GM12864 (cell line): ENCODE results near the gene MYOG.

ENCODE experiments used
- DNase-seq: peaks from one replicate; pipeline ENCODE4 v3.0.0-alpha.2; 2011; ENCODE audit warnings: low read depth
- H3K4me3 ChIP-seq: 2 replicates; pipeline ENCODE4 v1.5.1; 2011; ENCODE audit warnings: mild to moderate bottlenecking, low read depth, low read length, control low read depth
- TF ChIP-seq, protein P1 (sequence below): IDR thresholded peaks from 2 replicates; pipeline ENCODE4 v1.5.1; 2011; ENCODE audit warnings: low read depth, mild to moderate bottlenecking, moderate library complexity, low read length, control low read depth, inconsistent platforms; ENCODE audit errors: missing control alignments

Gene MYOG

GRCh38 chr1:203085528-203086406 lies at the start of gene MYOG:
Gene MYOG (minus strand): TSS chr1:203086012. CDS start chr1:203085961, 51 bp downstream.
- no peak for DNase-seq
- TF ChIP-seq, protein P1, sequence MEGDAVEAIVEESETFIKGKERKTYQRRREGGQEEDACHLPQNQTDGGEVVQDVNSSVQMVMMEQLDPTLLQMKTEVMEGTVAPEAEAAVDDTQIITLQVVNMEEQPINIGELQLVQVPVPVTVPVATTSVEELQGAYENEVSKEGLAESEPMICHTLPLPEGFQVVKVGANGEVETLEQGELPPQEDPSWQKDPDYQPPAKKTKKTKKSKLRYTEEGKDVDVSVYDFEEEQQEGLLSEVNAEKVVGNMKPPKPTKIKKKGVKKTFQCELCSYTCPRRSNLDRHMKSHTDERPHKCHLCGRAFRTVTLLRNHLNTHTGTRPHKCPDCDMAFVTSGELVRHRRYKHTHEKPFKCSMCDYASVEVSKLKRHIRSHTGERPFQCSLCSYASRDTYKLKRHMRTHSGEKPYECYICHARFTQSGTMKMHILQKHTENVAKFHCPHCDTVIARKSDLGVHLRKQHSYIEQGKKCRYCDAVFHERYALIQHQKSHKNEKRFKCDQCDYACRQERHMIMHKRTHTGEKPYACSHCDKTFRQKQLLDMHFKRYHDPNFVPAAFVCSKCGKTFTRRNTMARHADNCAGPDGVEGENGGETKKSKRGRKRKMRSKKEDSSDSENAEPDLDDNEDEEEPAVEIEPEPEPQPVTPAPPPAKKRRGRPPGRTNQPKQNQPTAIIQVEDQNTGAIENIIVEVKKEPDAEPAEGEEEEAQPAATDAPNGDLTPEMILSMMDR = no peak
- no peak within 1 kb of the TSS for H3K4me3 ChIP-seq

GRCh38 chr1:203133970-203134725 lies 48.3 kb upstream of the MYOG start:
- no peak overlapping the region for H3K4me3 ChIP-seq
- DNase-seq = no peak
- TF ChIP-seq, protein P1 = no peak

DNA sequence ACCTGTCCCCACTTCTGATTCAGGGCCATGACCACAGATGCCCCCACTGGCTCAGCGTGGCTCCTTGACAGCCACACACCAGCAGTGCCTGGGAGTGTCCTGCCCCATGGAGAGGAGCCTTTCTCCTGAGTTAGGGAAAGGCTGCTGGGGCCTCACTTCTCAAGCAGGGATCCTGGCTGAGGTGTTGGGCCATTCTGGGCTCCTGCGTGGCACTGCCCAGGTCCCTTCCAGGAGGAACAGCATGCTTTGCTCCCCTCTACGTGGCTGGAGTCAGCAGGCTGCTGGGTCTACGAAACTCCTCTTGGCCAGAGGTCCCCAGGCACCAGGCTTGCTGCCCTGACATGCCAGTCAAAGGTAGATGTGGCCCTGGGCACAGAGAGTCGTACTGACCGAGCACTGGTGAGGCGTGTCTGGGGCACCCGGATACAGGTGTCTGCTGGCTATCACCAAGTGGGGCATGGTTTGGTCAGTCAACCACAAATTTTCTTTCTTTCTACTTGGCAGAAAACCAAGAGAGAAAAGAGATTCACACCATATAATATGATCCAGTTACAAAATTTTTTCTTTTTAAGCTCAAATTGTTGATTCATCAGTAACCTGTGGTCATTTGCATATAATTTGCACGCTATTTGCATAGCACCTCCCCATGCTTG lies 45.9 kb upstream of the MYOG start:
- DNase-seq = no peak
- TF ChIP-seq, protein P1 = no peak
- H3K4me3 ChIP-seq = no peak overlapping the region

GRCh38 chr1:203130358-203130985 lies 44.7 kb upstream of the MYOG start:
- DNase-seq = no peak
- TF ChIP-seq, protein P1 = no peak
- H3K4me3 ChIP-seq = no peak overlapping the region

DNA sequence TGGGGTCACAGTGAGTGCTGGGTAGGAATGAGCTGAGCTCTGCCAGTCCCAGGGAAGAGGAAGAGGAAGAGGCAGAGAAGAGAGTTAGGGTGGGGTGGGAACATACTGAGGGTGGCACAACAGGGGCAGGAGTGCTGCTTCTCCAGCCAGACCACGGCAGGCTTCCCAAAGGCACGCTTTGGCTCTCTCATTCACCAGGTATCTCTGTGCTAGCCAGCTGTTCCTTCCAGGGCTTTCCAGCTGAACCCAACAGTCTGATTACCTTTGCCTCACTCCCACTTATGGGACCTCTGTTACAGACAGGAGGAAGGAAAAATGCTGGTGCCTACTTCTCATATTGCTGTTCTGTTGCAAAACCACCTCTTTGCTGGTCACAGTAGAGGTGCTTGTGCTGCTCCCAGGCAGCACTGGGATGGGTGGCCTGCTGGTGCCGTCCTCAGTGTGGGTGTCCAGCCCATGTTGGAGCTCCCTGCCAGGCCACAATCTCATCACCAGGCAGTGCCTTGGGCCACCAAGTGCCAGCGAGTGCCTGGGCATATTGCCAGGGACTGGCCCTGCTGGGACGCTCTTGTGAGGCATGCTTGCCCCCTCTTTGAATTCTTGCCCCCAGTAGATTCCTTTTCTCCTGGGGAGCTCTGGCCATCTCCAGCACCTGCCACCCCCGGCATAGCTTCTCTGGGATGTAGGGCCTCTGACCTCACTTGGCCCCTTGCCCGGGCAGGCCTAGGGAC lies 43.9 kb upstream of the MYOG start:
- no peak overlapping the region for H3K4me3 ChIP-seq
- TF ChIP-seq, protein P1 = no peak
- no peak for DNase-seq
